CD4-positive, alpha-beta T cell treated with Interferon gamma for 1 hour (primary cell): ENCODE data around the gene IFITM1.
"Not testable (repeated sequence)": the region's sequence is repeated elsewhere in the genome, so short reads cannot be mapped to it uniquely, and the experiment has no call there.

Experiments used
- DNase-seq: peaks from one replicate; pipeline ENCODE4 v3.0.0-alpha.2; 2020

IFITM1 gene

DNA sequence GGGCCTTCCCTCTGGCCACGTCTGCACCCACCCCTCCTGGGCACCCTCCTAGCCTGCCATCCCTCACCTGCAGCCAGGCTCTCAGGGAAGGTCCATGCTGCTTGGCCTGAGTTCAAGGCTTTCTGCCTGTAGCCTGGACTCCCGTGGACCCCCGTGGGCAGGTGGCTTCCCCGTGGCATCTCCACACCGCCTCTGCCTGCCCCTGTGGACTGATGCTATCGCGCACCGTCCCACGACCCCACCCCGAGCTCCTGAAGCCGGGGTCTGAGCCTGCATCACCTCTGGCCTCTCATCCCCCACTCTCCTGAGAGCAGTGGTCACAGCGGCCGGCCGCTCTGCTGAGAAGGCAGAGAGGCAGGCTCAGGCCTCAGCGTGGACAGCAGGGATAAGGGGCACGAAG, 19.1 kb upstream of the IFITM1 start:
- no peak for DNase-seq

DNA sequence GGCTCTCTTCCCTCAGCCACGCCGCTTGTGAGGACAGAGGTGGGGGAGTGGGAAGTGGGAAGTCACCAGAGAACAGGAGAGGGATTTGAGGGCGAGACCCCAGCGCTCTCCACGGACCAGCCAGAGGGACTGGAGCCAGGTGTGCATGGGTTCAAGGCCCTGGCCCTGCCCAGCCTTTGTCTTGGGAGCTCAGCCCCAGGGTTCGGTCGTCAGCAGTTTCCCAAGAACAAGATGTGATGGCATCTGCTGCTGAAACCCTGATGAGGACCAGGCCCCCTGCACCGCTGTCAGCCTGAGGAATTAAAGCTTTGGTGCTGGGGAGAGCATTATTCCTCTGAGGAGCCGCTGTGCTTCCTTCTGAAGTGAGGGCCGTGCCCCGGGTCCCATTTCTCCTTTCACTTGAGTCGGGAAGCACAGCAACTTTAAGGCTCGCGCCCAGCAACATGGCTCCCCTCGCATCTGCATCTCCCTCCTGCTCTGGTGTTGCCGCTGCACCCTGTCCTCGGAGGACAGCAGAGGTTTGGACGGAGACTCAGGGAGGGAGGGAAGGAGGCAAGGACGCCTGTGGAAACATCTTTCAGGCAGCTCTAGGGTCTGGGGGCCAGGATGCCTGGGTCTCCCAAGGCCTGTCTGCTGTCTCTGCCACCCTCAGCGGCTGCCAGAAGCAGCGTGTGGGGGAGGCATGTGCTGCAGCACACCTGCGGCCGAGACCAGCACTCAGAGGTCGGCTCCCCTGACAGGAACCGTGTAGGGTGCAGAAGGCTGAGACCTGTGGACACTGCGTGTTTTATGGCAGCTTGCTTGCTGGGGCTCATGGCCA, 18.3 kb upstream of the IFITM1 start:
- DNase-seq, result no peak

- no peak for DNase-seq
Measured at GRCh38 chr11:296171-297050, 17.4 kb upstream of the IFITM1 start.

- no peak for DNase-seq
Measured at GRCh38 chr11:297051-297585, 16.7 kb upstream of the IFITM1 start.

GRCh38 chr11:297586-298405, 16.0 kb upstream of the IFITM1 start:
- peak; percentile 47 for DNase-seq

DNA sequence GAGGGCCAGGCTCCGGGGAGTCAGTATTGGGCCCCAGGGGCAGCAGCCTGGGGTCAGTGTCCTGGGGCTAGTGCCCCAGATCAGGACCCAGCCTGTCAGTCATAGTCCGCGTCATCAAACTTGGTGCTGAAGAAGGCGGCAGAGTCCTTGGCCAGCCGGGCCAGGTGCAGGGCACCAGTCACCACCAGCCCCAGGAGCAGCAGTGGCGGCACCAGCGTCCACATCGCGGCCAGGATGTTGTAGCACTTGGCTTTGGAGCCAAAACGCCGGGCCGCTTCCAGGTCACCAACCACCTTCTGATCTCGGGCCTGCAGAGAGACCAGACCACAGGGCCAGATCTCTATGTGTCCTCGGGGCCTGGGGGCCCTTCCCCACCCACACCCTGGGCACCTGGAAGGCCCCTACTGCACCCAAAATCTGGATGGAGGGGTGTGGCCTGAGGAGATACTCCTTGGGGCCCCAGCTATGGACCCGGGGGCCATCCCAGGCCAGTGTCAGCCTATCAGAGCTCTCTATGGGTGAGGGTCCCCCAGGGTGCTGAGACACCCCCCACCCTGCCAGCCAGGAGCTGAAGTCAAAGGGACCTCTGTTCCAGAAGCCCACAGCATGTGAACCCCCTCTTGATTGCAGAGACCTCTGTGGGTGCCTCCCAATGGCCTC, 15.3 kb upstream of the IFITM1 start:
- DNase-seq, result no peak

DNA sequence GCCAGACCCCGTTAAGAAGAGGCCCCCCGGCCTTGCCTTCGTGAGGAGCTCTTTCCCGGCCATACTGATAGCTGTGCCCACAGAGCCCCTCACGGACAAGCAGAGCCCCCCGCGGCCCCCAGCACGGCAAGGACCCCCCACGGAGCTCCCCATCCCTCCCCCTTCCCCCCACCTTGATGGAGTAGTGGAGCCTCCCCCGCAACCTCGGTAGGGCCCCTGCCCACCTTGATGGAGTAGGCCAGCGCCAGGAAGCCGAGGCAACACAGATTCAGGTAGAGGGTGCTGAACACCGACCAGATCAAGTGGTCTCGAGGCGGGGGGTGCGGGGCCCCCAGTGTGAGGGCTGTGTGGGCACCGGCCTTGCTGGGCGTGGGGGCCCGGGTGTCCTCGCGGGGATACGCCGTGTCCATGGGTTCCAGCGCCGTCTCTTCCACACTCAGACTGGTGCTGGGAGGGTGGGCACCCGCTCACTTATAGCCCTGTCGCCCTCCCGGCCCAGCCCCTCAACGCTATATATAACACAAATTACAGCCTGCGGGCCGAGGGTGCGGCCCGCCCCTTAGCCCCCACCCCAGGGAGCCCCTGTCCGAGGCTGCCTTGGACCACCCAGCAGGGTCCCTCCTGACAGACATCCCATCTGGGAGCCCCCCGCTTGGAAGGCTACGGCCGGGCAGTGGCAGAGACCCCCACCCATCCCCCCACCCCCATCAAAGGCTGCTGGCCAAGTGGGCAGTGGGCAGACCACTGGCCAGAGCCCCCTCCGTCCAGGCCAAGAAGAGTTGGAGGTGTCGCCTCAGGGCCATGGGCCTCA, 14.6 kb upstream of the IFITM1 start, which contains the start of gene IFITM5:
IFITM5 (minus strand) TSS at position 446 of the 811 bp plus-strand sequence; CDS start at position 410, 36 bp downstream.
- DNase-seq, result no peak

- no peak for DNase-seq
Measured at GRCh38 chr11:299951-300735, 13.7 kb upstream of the IFITM1 start.

DNA sequence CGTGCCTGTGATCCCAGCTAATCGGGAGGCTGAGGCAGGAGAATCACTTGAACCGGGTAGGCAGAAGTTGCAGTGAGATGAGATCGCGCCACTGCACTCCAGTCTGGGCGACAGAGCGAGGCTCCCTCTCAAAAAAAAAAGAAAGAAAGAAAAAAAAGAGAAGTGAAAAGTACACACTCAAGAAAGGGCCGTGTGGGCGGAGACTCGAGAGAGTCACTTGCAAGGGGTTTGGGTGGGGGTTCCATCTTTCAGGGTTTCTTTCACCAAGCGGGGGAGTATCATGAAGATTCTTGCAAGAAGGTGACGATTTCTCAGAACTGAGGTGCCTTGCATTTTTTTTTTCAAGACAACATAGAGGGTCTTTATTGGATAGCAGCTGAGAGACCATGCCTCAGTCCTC, 10.5 kb upstream of the IFITM1 start:
- peak; percentile 33 for DNase-seq

- no peak for DNase-seq
Measured at GRCh38 chr11:304061-304506, 9.8 kb upstream of the IFITM1 start.

DNA sequence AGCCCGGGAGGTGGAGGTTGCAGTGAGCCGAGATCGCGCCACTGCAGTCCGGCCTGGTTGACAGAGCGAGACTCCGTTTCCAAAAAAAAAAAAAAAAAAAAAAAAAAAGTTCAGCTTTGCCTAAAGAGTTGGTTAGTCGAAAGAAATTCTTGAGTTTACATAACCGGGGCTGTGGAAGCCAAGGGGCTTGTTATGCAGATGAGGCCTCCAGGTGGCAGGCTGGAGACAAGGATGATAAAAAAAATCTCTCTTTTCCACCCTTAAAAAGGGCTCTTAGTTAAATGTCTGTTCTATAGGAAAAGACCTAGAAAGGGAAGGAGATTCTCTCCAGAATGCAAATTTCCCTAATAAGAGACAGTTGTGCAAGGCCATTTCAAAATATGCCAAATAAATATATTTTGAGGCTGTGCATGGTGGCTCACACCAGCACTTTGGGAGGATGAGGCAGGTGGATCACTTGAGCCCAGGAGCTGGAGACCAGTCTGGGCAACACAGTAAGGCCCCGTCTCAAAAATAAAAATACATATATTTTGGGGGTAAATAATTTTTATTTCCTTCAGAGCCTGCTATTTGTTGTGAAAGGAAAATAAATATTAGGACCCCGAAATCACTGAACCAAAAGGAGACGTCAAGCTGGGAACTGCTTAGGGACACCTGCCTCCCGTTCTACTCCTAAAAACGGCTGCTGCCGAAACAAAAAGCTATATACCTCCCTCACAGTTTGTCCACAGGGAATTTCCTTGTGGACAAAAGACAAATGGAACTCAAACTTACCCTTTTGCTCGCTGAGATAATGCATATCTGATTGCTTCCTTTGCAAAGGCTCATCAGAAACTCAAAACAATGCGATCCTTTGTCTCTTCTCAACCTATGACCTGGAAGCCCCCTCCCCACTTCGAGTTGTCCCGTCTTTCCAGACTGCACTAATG, 8.7 kb upstream of the IFITM1 start:
- peak; percentile 64 for DNase-seq

DNA sequence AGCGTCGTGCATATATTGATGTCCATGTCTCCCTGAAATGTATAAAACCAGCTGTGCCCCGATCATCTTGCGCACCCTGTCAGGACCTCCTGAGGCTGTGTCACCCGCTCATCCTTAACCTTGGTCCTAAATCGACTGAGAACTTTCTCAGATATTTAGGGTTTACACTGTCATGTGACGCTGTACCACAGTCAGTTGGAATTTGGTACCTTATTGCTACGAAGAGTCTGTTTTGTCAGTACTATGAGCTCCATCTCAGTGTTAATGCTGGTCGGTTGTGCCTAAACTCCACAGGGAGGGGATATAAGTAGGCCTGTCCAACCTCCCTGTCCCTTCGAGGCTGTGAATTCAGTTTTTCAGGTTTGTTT, 8.0 kb upstream of the IFITM1 start:
- no peak for DNase-seq

DNA sequence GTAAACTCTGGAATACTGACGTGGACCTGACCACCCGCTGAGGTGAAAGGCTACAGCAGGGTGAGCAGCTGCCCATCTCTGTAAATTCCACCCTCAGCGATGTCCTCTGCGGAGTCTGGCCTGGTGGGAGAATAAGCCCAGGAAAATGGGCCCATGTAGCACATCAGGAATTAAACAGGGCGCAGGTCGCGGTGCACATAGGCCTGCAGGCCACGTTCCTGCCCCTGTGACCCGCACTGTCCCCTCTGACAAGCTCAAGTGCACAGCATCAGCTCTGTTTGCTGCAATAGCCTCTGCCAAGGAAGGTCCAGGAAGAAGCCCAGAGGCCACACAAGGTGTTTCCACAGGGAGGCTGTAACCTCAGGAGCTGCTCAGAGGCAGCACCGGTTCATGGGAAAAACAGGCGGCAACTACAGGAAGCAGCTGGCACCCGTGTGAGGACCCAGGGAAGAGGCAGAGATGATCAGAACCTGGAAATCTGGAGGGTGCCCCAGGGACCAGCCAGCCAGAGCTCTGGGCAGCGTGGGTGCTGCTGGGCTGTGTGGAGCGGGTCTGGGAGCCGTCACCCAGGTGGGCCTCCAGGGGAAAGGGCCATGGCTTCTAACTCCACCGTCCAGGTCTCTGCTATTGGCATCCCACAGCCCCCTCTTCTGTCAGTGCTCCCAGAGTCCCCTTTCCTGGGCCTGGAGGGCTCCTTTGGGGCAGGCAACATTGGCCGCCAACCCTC, 7.0 kb upstream of the IFITM1 start:
- no peak for DNase-seq

DNA sequence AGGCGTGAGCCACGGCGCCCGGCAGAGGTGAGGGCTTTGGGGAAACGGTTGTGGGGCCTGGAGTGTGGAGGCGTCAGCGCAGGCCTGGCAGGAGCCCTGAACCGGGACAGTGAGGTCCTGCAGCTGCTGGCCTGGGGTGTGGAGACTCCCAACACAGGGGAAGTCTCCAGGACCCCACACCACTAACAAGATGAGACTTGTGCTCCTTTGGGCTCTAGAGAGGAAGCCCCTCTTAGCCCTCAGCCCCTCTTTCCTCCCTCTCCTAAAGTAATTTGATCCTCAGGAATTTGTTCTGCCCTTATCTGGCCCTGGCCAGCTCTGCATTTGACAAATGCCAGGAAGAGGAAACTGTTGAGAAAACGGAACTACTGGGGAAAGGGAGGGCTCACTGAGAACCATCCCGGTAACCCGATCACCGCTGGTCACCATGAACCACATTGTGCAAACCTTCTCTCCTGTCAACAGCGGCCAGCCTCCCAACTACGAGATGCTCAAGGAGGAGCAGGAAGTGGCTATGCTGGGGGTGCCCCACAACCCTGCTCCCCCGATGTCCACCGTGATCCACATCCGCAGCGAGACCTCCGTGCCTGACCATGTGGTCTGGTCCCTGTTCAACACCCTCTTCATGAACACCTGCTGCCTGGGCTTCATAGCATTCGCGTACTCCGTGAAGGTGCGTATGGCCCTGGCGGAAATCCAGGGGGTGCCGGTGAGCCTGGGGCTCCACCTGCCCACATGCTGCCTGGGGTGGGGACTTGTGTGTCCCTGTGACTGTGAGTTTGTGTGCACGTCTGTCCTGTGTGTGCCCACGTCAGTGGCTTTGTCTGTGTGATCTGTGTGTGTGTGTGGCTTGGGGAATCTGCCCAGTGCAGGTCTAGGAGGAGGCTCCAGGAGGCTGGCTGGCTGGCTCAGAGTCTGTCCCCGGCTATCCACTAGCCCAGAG, 5.8 kb upstream of the IFITM1 start, which contains the start of gene IFITM2:
IFITM2 (plus strand) TSS at position 51 of the 943 bp plus-strand sequence; CDS start at position 428, 377 bp downstream.
- DNase-seq, result peak; percentile 75

DNA sequence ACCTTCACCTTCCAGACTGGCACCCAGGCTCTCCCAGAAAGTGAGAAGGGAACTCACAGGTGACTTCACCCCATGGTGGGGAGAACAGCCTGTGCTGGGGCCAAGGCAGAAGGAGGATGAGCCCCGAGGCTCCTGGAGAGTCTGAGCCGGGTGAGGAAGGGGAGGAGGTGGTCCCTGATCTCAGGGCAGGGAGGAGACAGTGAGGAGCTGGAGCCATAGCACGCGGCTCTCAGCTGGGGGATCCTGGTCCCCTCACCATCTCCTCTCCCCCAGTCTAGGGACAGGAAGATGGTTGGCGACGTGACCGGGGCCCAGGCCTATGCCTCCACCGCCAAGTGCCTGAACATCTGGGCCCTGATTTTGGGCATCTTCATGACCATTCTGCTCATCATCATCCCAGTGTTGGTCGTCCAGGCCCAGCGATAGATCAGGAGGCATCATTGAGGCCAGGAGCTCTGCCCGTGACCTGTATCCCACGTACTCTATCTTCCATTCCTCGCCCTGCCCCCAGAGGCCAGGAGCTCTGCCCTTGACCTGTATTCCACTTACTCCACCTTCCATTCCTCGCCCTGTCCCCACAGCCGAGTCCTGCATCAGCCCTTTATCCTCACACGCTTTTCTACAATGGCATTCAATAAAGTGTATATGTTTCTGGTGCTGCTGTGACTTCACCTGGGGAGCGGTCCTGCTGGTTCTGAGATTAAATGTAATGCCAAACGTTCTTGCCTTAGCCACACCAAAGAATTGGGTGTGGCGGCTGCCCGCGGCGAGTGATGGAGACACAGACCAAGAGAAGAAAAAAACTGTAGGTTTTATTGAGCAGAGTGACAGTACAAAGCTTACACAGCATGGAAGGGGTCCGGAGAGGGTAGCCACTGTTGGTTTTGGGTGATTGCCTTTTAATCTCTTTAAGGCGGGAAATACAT, 4.8 kb upstream of the IFITM1 start:
- DNase-seq, result not testable (repeated sequence)
